Progenitor cell of endocrine pancreas (in vitro differentiated cells): ENCODE measurements around the gene TACR1. TPM values are rescaled to one million over a fixed set of nuclear protein-coding genes. Genes with fewer than 3 reads are reported as not detected.

Source experiments
- DNase-seq: peaks from one replicate; pipeline ENCODE4 v3.0.0; 2021; ENCODE audit warnings: low spot score; ENCODE audit not compliant: unreplicated experiment
- H3K27ac Mint-ChIP-seq: 2 replicates; pipeline ENCODE4 v1.8.0; 2021; ENCODE audit warnings: mild to moderate bottlenecking, moderate library complexity, mixed read lengths
- H3K27me3 Mint-ChIP-seq: 2 replicates; pipeline ENCODE4 v1.8.0; 2021; ENCODE audit warnings: mixed read lengths
- H3K36me3 Mint-ChIP-seq: 2 replicates; pipeline ENCODE4 v1.8.0; 2022; ENCODE audit warnings: mixed read lengths; ENCODE audit not compliant: insufficient read depth
- H3K4me1 Mint-ChIP-seq: 2 replicates; pipeline ENCODE4 v1.8.0; 2021; ENCODE audit warnings: low read depth, mixed read lengths
- H3K4me3 Mint-ChIP-seq: 2 replicates; pipeline ENCODE4 v1.8.0; 2021; ENCODE audit warnings: low read depth, mild to moderate bottlenecking, moderate library complexity, mixed read lengths
- H3K9me3 Mint-ChIP-seq: 2 replicates; pipeline ENCODE4 v1.8.0; 2021; ENCODE audit warnings: low read depth, mixed read lengths
- CTCF ChIP-seq: fragments of 200-600 bp; sonication (generic); IDR thresholded peaks from one replicate; pipeline ENCODE4 v1.5.0; 2021; ENCODE audit warnings: antibody characterized with exemption, mild to moderate bottlenecking; ENCODE audit not compliant: unreplicated experiment
- total RNA-seq: library from RNA; stranded (reverse); gene quantifications from 2 replicates; pipeline ENCODE4 v1.2.1, GENCODE V29; 2021

Gene TACR1
- total RNA-seq, 1 donor from 2014 or later: 0.55 TPM

- Mint-ChIP-seq H3K4me3 (no peak overlapping the region), H3K27ac (no peak overlapping the region), H3K36me3 (no peaks in the 10 kb centered on the region), H3K9me3 (no peaks in the 10 kb centered on the region), H3K4me1 (peaks cover 4% of the 10 kb centered on the region), H3K27me3 (peaks cover 66% of the 10 kb centered on the region)
- no peak for DNase-seq
- TF ChIP-seq CTCF: no peak
Observed at GRCh38 chr2:75194184-75194868, 5.0 kb downstream of the TACR1 start.

DNA sequence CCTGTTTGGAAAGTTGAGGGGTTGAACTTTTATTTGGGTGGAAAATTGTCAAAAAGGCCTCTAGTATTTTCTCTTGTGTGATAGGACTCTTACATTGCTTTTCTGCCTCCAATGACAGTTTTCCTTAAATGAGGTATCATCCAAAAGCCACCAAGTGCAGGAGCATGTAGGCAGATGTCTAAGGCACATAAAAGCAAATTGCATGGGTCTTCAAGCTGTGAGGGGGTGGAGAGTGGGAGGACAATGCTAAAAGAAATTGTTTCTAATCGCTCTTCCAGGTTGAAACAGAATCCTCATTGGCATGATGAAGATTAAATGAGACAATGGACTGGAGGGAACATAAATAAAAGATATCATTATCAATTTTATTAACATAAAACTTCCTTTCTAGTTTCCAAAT is 6.8 kb downstream of the TACR1 start:
- Mint-ChIP-seq H3K4me3 (no peak overlapping the region), H3K4me1 (no peaks in the 10 kb centered on the region)

GRCh38 chr2:75190271-75190990 is 8.9 kb downstream of the TACR1 start:
- Mint-ChIP-seq H3K4me3 (no peak overlapping the region), H3K4me1 (no peaks in the 10 kb centered on the region), H3K27ac (no peak overlapping the region), H3K36me3 (no peaks in the 10 kb centered on the region), H3K9me3 (no peaks in the 10 kb centered on the region), H3K27me3 (peaks cover 32% of the 10 kb centered on the region)
- DNase-seq: no peak
- TF ChIP-seq CTCF: no peak

More for the DNA sequence above, 6.8 kb downstream of the TACR1 start:
- peaks cover 50% of the 10 kb centered on the region for H3K27me3 Mint-ChIP-seq
- H3K27ac Mint-ChIP-seq: no peak overlapping the region
- H3K9me3 Mint-ChIP-seq: no peaks in the 10 kb centered on the region
- H3K36me3 Mint-ChIP-seq: no peaks in the 10 kb centered on the region
- TF ChIP-seq CTCF: no peak
- no peak for DNase-seq

DNA sequence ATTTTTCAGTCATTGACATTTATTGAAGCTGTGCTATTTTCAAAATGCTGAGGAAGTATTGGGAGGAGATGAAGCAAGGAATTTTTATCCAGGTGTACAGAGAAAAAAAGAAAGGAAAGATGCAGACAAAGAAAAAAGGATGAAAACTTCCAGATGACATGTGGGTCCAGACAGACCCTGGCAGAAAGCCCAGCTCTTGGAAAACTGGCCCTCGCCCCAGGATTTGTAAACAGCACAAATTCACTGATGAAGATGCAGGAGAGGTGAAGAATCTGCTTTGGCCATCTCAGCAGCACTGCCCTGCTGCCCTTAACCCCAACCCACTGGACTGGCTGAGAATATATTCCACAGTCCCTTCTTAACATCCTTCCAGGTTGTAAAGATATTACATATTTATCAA is 12.5 kb downstream of the TACR1 start:
- Mint-ChIP-seq H3K9me3 (no peaks in the 10 kb centered on the region), H3K27me3 (peaks cover 8% of the 10 kb centered on the region), H3K36me3 (no peaks in the 10 kb centered on the region), H3K27ac (no peak overlapping the region), H3K4me3 (no peak overlapping the region), H3K4me1 (no peaks in the 10 kb centered on the region)
- no peak for DNase-seq
- TF ChIP-seq CTCF: no peak

GRCh38 chr2:75182606-75183005 is 16.7 kb downstream of the TACR1 start:
- H3K4me1 Mint-ChIP-seq: no peaks in the 10 kb centered on the region
- no peak overlapping the region for H3K27ac Mint-ChIP-seq
- no peak for TF ChIP-seq CTCF
- no peaks in the 10 kb centered on the region for H3K36me3 Mint-ChIP-seq
- H3K9me3 Mint-ChIP-seq: no peaks in the 10 kb centered on the region
- no peak for DNase-seq
- no peaks in the 10 kb centered on the region for H3K27me3 Mint-ChIP-seq
- no peak overlapping the region for H3K4me3 Mint-ChIP-seq
